IMR-90 (cell line): ENCODE results near the gene FN1. TPM values are rescaled to one million over a fixed set of nuclear protein-coding genes. Genes with fewer than 3 reads are reported as not detected.

Experiments used
- ATAC-seq: fragments of 200-7000 bp; cut with Tn5 transposase; 2 replicates; pipeline ENCODE4 v1.9.1; 2020; ENCODE audit warnings: low read depth, mild to moderate bottlenecking, moderate library complexity
- BruUV-seq: library from RNA; stranded (reverse); fragments of 400-500 nt; replicated peaks from 2 replicates; lab custom pipeline; 2021; lab: Mats Ljungman, UMichigan
- CTCF ChIA-PET: fragments of 300-600 bp; formaldehyde crosslinking; extraction: SDS; loops from one replicate; lab custom pipeline; 2021; ENCODE audit warnings: antibody characterized with exemption; lab: Yijun Ruan, JAX
- POLR2A ChIA-PET: fragments of 300-600 bp; sonication (Branson Sonifier 250); formaldehyde crosslinking; loops from one replicate; lab custom pipeline; 2022; ENCODE audit warnings: antibody characterized with exemption; ENCODE audit not compliant: unreplicated experiment; lab: Charles Lee
- DNase-seq: peaks from one replicate; pipeline ENCODE4 v3.0.0; 2013
- H2AFZ ChIP-seq: replicated peaks from 2 replicates; pipeline ENCODE3; 2013; ENCODE audit warnings: low read length, mild to moderate bottlenecking; ENCODE audit not compliant: poor library complexity
- H2AK5ac ChIP-seq: 2 replicates; pipeline ENCODE4 v1.6.1; 2013; ENCODE audit warnings: low read depth, low read length, inconsistent platforms
- H2AK9ac ChIP-seq: replicated peaks from 2 replicates; pipeline ENCODE3; 2013; ENCODE audit warnings: mild to moderate bottlenecking, low read depth, low read length, moderate library complexity; ENCODE audit not compliant: poor library complexity
- H2BK120ac ChIP-seq: 2 replicates; pipeline ENCODE4 v1.6.1; 2013; ENCODE audit warnings: low read depth, low read length, inconsistent platforms
- H2BK15ac ChIP-seq: 3 replicates; pipeline ENCODE4 v1.6.1; 2013; ENCODE audit warnings: low read depth, low read length, inconsistent platforms
- H2BK20ac ChIP-seq: 2 replicates; pipeline ENCODE4 v1.6.1; 2013; ENCODE audit warnings: low read depth, mild to moderate bottlenecking, inconsistent platforms, low read length, moderate library complexity
- H2BK5ac ChIP-seq: 2 replicates; pipeline ENCODE4 v1.6.1; 2013; ENCODE audit warnings: mild to moderate bottlenecking, low read depth, low read length, inconsistent platforms; ENCODE audit not compliant: poor library complexity, severe bottlenecking
- H3K14ac ChIP-seq: replicated peaks from 2 replicates; pipeline ENCODE4 v1.6.1; 2013; ENCODE audit warnings: low read depth, low read length, inconsistent platforms
- H3K18ac ChIP-seq: 2 replicates; pipeline ENCODE4 v1.6.1; 2013; ENCODE audit warnings: low read depth, low read length, control low read depth
- H3K23ac ChIP-seq: 2 replicates; pipeline ENCODE4 v1.6.1; 2013; ENCODE audit warnings: low read depth, low read length, inconsistent platforms
- H3K27ac ChIP-seq: 2 replicates; pipeline ENCODE4 v1.5.1; 2013; ENCODE audit warnings: mild to moderate bottlenecking, control low read depth, low read length; ENCODE audit not compliant: insufficient read depth
- H3K27me3 ChIP-seq: 2 replicates; pipeline ENCODE4 v1.6.1; 2013; ENCODE audit warnings: low read length; ENCODE audit not compliant: control insufficient read depth, insufficient read depth
- H3K36me3 ChIP-seq: 2 replicates; pipeline ENCODE4 v1.6.1; 2013; ENCODE audit warnings: low read length, mixed read lengths; ENCODE audit not compliant: control insufficient read depth, insufficient read depth
- H3K4ac ChIP-seq: 2 replicates; pipeline ENCODE4 v1.6.1; 2013; ENCODE audit warnings: low read depth, low read length, inconsistent platforms
- H3K4me1 ChIP-seq: 2 replicates; pipeline ENCODE4 v1.6.1; 2013; ENCODE audit warnings: low read length, mixed read lengths; ENCODE audit not compliant: control insufficient read depth, insufficient read depth
- H3K4me2 ChIP-seq: 2 replicates; pipeline ENCODE4 v1.6.1; 2013; ENCODE audit warnings: low read depth, mild to moderate bottlenecking, control low read depth, low read length, moderate library complexity
- H3K4me3 ChIP-seq: 2 replicates; pipeline ENCODE4 v1.5.1; 2013; ENCODE audit warnings: low read depth, mild to moderate bottlenecking, control low read depth, low read length, moderate library complexity; ENCODE audit not compliant: insufficient read depth
- H3K56ac ChIP-seq: 2 replicates; pipeline ENCODE4 v1.6.1; 2013; ENCODE audit warnings: low read length, inconsistent platforms; ENCODE audit not compliant: insufficient read depth; ENCODE audit errors: extremely low read depth
- H3K79me1 ChIP-seq, 2 experiments: 2 replicates each; pipeline ENCODE4 v1.6.1; 2013; ENCODE audit warnings: low read length in 2 of 2, inconsistent platforms in 1 of 2, low read depth in 1 of 2
- H3K9ac ChIP-seq: 2 replicates; pipeline ENCODE4 v1.6.1; 2013; ENCODE audit warnings: low read depth, low read length, control low read depth
- H3K9me1 ChIP-seq: 2 replicates; pipeline ENCODE4 v1.6.1; 2013; ENCODE audit warnings: low read length, inconsistent platforms; ENCODE audit not compliant: insufficient read depth
- H3K9me3 ChIP-seq: 2 replicates; pipeline ENCODE4 v1.6.1; 2013; ENCODE audit warnings: low read length; ENCODE audit not compliant: control insufficient read depth, insufficient read depth
- H4K20me1 ChIP-seq: 2 replicates; pipeline ENCODE4 v1.6.1; 2013; ENCODE audit warnings: low read length, inconsistent platforms; ENCODE audit not compliant: insufficient read depth
- H4K5ac ChIP-seq: 2 replicates; pipeline ENCODE4 v1.6.1; 2013; ENCODE audit warnings: mild to moderate bottlenecking, low read depth, low read length, control low read depth
- H4K8ac ChIP-seq, 2 experiments: 2 replicates each; pipeline ENCODE4 v1.6.1; 2013; ENCODE audit warnings: low read depth in 2 of 2, low read length in 2 of 2, control low read depth in 1 of 2, inconsistent platforms in 1 of 2
- H4K91ac ChIP-seq: 2 replicates; pipeline ENCODE4 v1.6.1; 2013; ENCODE audit warnings: low read depth, low read length, inconsistent platforms; ENCODE audit not compliant: insufficient read depth
- MAFK ChIP-seq: IDR thresholded peaks from 2 replicates; pipeline ENCODE4 v1.6.1; 2012; ENCODE audit warnings: low read depth, low read length, improper control_type of control experiment
- NFE2L2 ChIP-seq: fragments of 150-350 bp; IDR thresholded peaks from 2 replicates; pipeline ENCODE4 v1.6.1; 2016; ENCODE audit warnings: low read depth, mild to moderate bottlenecking, low read length
- RCOR1 ChIP-seq: IDR thresholded peaks from 2 replicates; pipeline ENCODE4 v1.6.1; 2012; ENCODE audit warnings: mild to moderate bottlenecking, low read length, improper control_type of control experiment; ENCODE audit not compliant: insufficient replicate concordance
- SMC3 ChIP-seq: fragments of 150-350 bp; IDR thresholded peaks from 2 replicates; pipeline ENCODE4 v1.6.1; 2016; ENCODE audit warnings: low read depth, mild to moderate bottlenecking, antibody characterized with exemption, low read length, moderate library complexity
- dilution Hi-C: fragments of 300-500 bp; cut with HindIII; formaldehyde crosslinking; loops from one replicate; pipeline ENCODE4 v1.14.3; 2018; ENCODE audit warnings: low sequenced_read_pairs; ENCODE audit not compliant: unreplicated experiment
- in situ Hi-C: fragments of 300-500 bp; cut with MboI; formaldehyde crosslinking; loops from 3 replicates; pipeline ENCODE4 v1.14.3; 2019; ENCODE audit warnings: low sequenced_read_pairs, inconsistent platforms, mixed read lengths
- intact Hi-C: fragments of 100-400 bp; cut with micrococcal nuclease; formaldehyde crosslinking; loops from 2 replicates; pipeline ENCODE4 v1.10.0; 2022
- polyA plus RNA-seq, 3 experiments: library from polyadenylated mRNA; depleted of rRNA; stranded (reverse); fragments of >200 nt; gene quantifications; 2 replicates each; pipeline ENCODE4 v1.2.3, GENCODE V29; 2012; ENCODE audit warnings: low replicate concordance in 1 of 3
- total RNA-seq: library from RNA; depleted of rRNA; stranded (reverse); fragments of >200 nt; gene quantifications from 2 replicates; pipeline ENCODE4 v1.2.3, GENCODE V29; 2012
- TF ChIP-seq, protein P1 (sequence below): fragments of 150-350 bp; IDR thresholded peaks from 2 replicates; pipeline ENCODE4 v1.6.1; 2017; ENCODE audit warnings: mild to moderate bottlenecking, antibody characterized with exemption, low read length, low read depth
- TF ChIP-seq, protein P2 (sequence below): fragments of 150-350 bp; IDR thresholded peaks from 2 replicates; pipeline ENCODE4 v1.6.1; 2016; ENCODE audit warnings: low read depth, mild to moderate bottlenecking, low read length, moderate library complexity, borderline replicate concordance

The FN1 gene
- total and polyA plus RNA-seq, 2 of the 4 experiments (the other 2 are of a cell fraction): 8,243 to 13,004 TPM

DNA sequence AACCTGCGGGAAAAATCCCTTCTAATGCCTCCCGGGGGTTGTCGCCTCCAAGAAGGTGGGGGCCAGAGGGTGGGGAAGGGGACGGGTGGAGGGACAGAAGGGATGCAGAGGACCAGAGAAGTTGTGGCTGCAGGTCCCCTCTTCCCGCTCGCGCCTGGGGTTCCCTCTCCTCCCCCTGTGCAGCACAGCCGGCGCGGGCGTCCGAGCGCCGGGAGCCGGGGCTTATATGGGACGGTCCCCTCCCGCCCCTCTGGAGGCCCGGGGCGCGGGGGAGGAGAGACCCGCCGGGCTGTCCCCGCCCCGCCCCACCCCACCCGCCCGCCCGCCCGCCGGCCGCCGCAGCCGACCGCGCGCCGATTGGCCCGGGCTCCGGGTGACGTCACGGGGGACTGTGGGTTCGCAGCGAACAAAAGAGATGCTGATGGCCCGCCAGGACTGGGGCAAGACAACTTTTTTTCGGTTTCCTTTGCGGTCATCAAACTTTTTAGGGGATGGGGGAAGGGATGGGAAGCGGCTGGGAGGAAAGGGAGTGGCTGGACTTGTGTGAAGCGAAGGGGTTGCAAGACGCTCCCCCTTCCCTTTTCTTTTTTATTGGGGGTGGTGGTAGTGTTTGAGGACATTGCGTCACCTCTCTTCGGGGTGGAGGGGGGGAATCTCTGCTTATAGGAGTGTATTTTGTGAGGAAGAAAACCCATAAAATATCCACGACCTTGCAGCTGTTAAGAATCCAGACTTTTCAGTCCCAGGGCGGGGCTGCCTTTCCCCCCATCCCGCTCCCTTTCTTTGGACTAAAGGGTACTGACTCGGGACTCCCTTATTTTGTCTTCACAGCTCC is at the start of gene FN1 (continued):
- TF ChIP-seq NFE2L2 (peak; percentile 13; the same call in 1 of the 2 replicates), SMC3 (no peak; the same call in 1 of the 2 replicates), RCOR1 (no peak)
- TF ChIP-seq, protein P1, sequence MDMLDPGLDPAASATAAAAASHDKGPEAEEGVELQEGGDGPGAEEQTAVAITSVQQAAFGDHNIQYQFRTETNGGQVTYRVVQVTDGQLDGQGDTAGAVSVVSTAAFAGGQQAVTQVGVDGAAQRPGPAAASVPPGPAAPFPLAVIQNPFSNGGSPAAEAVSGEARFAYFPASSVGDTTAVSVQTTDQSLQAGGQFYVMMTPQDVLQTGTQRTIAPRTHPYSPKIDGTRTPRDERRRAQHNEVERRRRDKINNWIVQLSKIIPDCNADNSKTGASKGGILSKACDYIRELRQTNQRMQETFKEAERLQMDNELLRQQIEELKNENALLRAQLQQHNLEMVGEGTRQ: no peak

DNA sequence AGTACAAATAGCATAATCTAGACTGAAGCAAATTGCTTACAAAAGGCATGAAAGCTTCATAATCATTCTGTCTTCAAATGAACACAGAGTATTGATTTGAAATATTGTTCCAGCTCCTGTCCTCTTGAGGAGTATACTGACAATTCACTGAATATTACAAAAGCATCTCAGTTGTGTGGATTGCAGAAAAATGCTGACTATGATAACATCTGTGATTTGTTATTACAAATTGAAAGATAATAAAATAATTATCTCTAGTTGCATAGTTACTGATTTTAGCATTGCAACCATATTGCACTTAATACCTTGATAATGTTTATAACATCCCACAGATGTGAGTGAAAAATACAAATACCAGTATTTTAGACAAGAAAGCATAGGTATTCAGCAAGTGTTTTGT is 49.2 kb upstream of the FN1 start:
- no peak for ATAC-seq

More for the DNA sequence above, 49.2 kb upstream of the FN1 start:
- Histone ChIP-seq H3K27ac (no peak overlapping the region), H2AFZ (no peak overlapping the region), H4K91ac (no peak overlapping the region), H4K5ac (no peak overlapping the region), H4K8ac (no peak overlapping the region), H2BK15ac (no peak overlapping the region), H3K4ac (no peak overlapping the region), H2BK20ac (no peak overlapping the region), H2AK9ac (no peak overlapping the region), H3K23ac (no peak overlapping the region), H2BK120ac (no peak overlapping the region), H3K56ac (no peak overlapping the region), H2AK5ac (no peak overlapping the region), H4K20me1 (no peaks in the 10 kb centered on the region), H2BK5ac (no peak overlapping the region), H3K4me2 (no peak overlapping the region), H3K36me3 (no peaks in the 10 kb centered on the region), H3K18ac (no peak overlapping the region), H3K4me1 (no peaks in the 10 kb centered on the region), H3K9me3 (no peaks in the 10 kb centered on the region), H3K9me1 (no peaks in the 10 kb centered on the region), H3K79me1 (no peaks in the 10 kb centered on the region), H3K14ac (no peak overlapping the region), H3K27me3 (no peaks in the 10 kb centered on the region), H3K4me3 (no peak overlapping the region), H3K9ac (no peak overlapping the region)
- ChIA-PET POLR2A (no interaction called here), CTCF (interaction anchor here (0.7 kb wide), 1 partner anchor 12 kb away, joined by 4 read pairs; no protein-coding TSS in a partner anchor)
- TF ChIP-seq, protein P2, sequence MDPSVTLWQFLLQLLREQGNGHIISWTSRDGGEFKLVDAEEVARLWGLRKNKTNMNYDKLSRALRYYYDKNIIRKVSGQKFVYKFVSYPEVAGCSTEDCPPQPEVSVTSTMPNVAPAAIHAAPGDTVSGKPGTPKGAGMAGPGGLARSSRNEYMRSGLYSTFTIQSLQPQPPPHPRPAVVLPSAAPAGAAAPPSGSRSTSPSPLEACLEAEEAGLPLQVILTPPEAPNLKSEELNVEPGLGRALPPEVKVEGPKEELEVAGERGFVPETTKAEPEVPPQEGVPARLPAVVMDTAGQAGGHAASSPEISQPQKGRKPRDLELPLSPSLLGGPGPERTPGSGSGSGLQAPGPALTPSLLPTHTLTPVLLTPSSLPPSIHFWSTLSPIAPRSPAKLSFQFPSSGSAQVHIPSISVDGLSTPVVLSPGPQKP: no peak
- TF ChIP-seq MAFK: peak; percentile 74
- intact Hi-C loops (no loop called here), in situ Hi-C loops (no loop called here), dilution Hi-C loops (no loop called here)
- no TSS peak for BruUV-seq
- no peak for DNase-seq
